Measurements from ENCODE around the gene SLC35F3.
"Not testable (repeated sequence)": the region's sequence is repeated elsewhere in the genome, so short reads cannot be mapped to it uniquely, and the experiment has no call there.

SLC35F3 gene

DNA sequence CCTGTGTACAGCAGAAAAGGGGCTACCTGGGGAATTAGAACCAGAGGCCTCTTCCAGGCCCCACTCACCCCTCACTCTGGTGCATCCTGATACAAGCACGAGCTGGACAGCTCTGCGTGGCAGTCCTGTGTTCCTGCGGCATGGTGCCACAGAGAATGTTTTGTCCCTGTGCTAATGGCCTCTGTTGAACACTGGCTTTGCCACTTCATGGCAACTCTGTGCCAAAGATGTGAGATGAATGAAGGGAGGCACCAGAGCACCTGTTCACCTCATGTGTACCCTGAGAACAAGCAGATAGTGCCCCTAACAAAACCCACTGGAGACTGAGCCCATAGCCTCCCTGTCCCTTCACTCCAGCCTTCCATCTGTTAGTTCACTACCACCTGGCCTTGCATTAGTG lies 269.5 kb downstream of the SLC35F3 start:
- no peak for DNase-seq
- TF ChIP-seq CTCF (IDR thresholded peaks at IDR 0.05; ENCODE audit: low read depth, low read length) = no peak
- H3K9me3 ChIP-seq (ENCODE audit: severe bottlenecking) = no peaks in the 10 kb centered on the region
- no peak overlapping the region for H3K27ac ChIP-seq
- H3K4me3 ChIP-seq (ENCODE audit: low read depth, low read length) = no peak overlapping the region
- peaks cover 5% of the 10 kb centered on the region for H3K27me3 ChIP-seq (ENCODE audit: insufficient read depth, low read depth, severe bottlenecking)
- H3K36me3 ChIP-seq = no peaks in the 10 kb centered on the region

DNA sequence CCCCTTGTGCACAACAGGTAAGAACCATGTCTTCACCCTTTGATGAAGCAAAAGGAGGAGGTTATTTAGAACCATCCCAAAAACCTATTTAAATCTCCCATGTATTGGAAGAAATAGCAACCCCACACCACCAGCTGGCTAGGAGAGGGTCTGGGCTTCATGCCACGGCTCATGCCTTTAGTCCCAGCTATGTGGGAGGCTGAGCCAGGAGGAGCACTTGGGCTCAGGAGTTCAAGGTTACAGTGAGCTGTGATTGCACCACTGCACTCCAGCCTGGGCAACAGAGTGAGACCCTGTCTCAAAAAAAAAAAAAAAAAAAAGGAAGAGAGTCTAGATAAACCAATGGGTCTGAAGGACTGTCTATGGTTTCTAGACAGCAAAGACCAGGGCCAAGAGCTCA lies 270.9 kb downstream of the SLC35F3 start:
- Histone ChIP-seq H3K27ac (no peak overlapping the region), H3K27me3 (ENCODE audit: insufficient read depth, low read depth, severe bottlenecking) (peaks cover 18% of the 10 kb centered on the region), H3K9me3 (ENCODE audit: severe bottlenecking) (no peaks in the 10 kb centered on the region), H3K36me3 (no peaks in the 10 kb centered on the region), H3K4me3 (ENCODE audit: low read depth, low read length) (no peak overlapping the region)
- no peak for TF ChIP-seq CTCF (IDR thresholded peaks at IDR 0.05; ENCODE audit: low read depth, low read length)
- no peak for DNase-seq

DNA sequence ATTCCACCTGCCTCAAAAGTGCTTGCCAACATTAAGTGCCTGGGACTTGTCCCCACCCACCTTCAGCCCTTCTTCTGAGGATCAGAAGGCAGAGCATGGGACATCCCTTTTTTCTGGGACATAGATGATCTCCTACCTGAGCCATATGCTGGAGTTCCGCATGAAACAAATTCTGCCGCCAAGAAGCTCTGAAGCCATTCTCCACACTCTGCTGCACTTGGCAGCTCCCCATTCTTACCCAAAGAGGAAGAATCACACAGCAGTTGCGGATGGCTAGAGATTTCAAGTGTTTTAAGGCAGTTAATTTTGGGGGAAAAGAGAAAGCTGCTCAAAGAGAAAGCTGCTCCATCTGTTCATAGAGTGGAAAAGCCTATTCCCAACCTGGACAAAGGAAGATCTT lies 271.5 kb downstream of the SLC35F3 start:
- no peak for TF ChIP-seq CTCF (IDR thresholded peaks at IDR 0.05; ENCODE audit: low read depth, low read length)
- no peaks in the 10 kb centered on the region for H3K9me3 ChIP-seq (ENCODE audit: severe bottlenecking)
- no peak overlapping the region for H3K27ac ChIP-seq
- no peak for DNase-seq
- H3K4me3 ChIP-seq (ENCODE audit: low read depth, low read length) = no peak overlapping the region
- no peaks in the 10 kb centered on the region for H3K36me3 ChIP-seq
- H3K27me3 ChIP-seq (ENCODE audit: insufficient read depth, low read depth, severe bottlenecking) = peaks cover 19% of the 10 kb centered on the region

DNA sequence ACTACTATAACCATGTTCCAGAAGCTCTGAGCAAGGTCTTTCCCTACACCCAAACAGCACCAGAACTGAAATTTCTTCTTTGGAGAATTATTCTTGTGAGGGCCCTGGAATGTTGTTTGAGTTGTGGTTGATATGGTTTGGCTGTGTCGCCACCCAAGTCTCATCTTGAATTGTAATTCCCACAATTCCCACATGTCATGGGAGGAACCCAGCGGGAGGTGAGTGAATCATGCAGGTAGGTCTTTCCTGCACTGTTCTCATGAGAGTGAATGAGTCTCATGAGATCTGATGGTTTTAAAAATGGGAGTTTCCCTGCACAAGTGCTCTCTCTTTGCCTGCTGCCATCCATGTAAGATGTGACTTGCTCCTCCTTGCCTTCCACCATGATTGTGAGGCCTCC lies 272.4 kb downstream of the SLC35F3 start:
- not testable (repeated sequence) for H3K27ac ChIP-seq; H3K4me3 ChIP-seq (ENCODE audit: low read depth, low read length); H3K9me3 ChIP-seq (ENCODE audit: severe bottlenecking); DNase-seq; H3K36me3 ChIP-seq
- H3K27me3 ChIP-seq (ENCODE audit: insufficient read depth, low read depth, severe bottlenecking) = peaks cover 19% of the 10 kb centered on the region

DNA sequence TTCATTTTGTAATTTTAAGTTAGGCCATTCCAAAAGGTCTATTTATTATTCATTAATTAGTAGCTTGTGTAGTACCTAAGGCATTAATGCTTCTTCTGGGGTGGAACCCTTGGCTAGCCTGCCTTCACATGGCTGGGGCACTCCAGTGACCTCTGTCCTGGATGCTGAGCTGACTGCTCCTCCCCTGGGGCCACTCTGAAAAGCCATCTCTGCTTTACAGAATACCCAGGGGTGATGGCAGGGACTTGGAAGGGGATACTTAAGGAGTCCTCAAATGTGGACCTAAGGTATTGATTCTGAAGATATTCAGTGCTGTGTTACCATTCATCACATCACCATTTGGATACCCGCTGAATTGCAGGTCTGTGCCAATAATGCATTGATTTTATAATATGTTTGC lies 281.0 kb downstream of the SLC35F3 start:
- H3K27ac ChIP-seq = no peak overlapping the region
- H3K36me3 ChIP-seq = no peaks in the 10 kb centered on the region
- DNase-seq = no peak
- no peak for TF ChIP-seq CTCF (IDR thresholded peaks at IDR 0.05; ENCODE audit: low read depth, low read length)
- no peak overlapping the region for H3K4me3 ChIP-seq (ENCODE audit: low read depth, low read length)
- peaks cover 3% of the 10 kb centered on the region for H3K27me3 ChIP-seq (ENCODE audit: insufficient read depth, low read depth, severe bottlenecking)
- peaks cover 8% of the 10 kb centered on the region for H3K9me3 ChIP-seq (ENCODE audit: severe bottlenecking)

- DNase-seq = no peak
Observed at GRCh38 chr1:234186037-234186688, 281.7 kb downstream of the SLC35F3 start.

More at GRCh38 chr1:234186037-234186688, 281.7 kb downstream of the SLC35F3 start:
- Histone ChIP-seq H3K27ac (no peak overlapping the region), H3K4me3 (ENCODE audit: low read depth, low read length) (no peak overlapping the region), H3K36me3 (no peaks in the 10 kb centered on the region), H3K9me3 (ENCODE audit: severe bottlenecking) (peaks cover 12% of the 10 kb centered on the region), H3K27me3 (ENCODE audit: insufficient read depth, low read depth, severe bottlenecking) (peaks cover 2% of the 10 kb centered on the region)
- no peak for TF ChIP-seq CTCF (IDR thresholded peaks at IDR 0.05; ENCODE audit: low read depth, low read length)

Measured in WERI-Rb-1 (cell line).